SK-N-SH treated with all-trans-retinoic acid at 6 μM for 48 hours (cell line): ENCODE results near the gene PIAS2.
"Not testable (repeated sequence)": the region's sequence is repeated elsewhere in the genome, so short reads cannot be mapped to it uniquely, and the experiment has no call there.

Experiments used
- ATAC-seq: fragments of 200-7000 bp; cut with Tn5 transposase; 3 replicates; pipeline ENCODE4 v1.9.1; 2020; ENCODE audit warnings: mild to moderate bottlenecking, moderate library complexity
- BACH2 ChIP-seq: fragments of 250-450 bp; sonication (Bioruptor Pico); IDR thresholded peaks from 2 replicates; pipeline ENCODE4 v1.9.0; 2021; ENCODE audit warnings: mild to moderate bottlenecking, borderline replicate concordance
- CREB5 ChIP-seq: fragments of 250-450 bp; sonication (Bioruptor Pico); IDR thresholded peaks from 2 replicates; pipeline ENCODE4 v1.5.1; 2020; ENCODE audit warnings: low read depth, mild to moderate bottlenecking, moderate library complexity
- CSDC2 ChIP-seq: fragments of 250-450 bp; sonication (Bioruptor Pico); IDR thresholded peaks from 2 replicates; pipeline ENCODE4 v1.5.0; 2020; ENCODE audit warnings: mild to moderate bottlenecking, moderate library complexity
- CSRNP3 ChIP-seq: fragments of 250-450 bp; sonication (Bioruptor Pico); IDR thresholded peaks from 2 replicates; pipeline ENCODE4 v1.5.1; 2021; ENCODE audit warnings: mild to moderate bottlenecking, moderate library complexity
- ESRRG ChIP-seq: fragments of 250-450 bp; sonication (Bioruptor Pico); IDR thresholded peaks from 2 replicates; pipeline ENCODE4 v1.6.1; 2021; ENCODE audit warnings: mild to moderate bottlenecking
- OSR1 ChIP-seq: fragments of 250-450 bp; sonication (Bioruptor Pico); IDR thresholded peaks from 2 replicates; pipeline ENCODE4 v1.8.0; 2022; ENCODE audit warnings: moderate library complexity, mild to moderate bottlenecking, inconsistent platforms
- PATZ1 ChIP-seq: fragments of 250-450 bp; sonication (Bioruptor Pico); IDR thresholded peaks from 2 replicates; pipeline ENCODE4 v1.8.0; 2020; ENCODE audit warnings: mild to moderate bottlenecking, moderate library complexity, borderline replicate concordance
- POU6F1 ChIP-seq: fragments of 250-450 bp; sonication (Bioruptor Pico); IDR thresholded peaks from 2 replicates; pipeline ENCODE4 v1.8.0; 2021; ENCODE audit warnings: low read depth, mild to moderate bottlenecking, moderate library complexity, borderline replicate concordance
- RARB ChIP-seq: fragments of 250-450 bp; sonication (Bioruptor Pico); IDR thresholded peaks from 2 replicates; pipeline ENCODE4 v1.8.0; 2021; ENCODE audit warnings: mild to moderate bottlenecking, moderate library complexity
- TCF4 ChIP-seq: fragments of 250-450 bp; sonication (Bioruptor Pico); IDR thresholded peaks from 2 replicates; pipeline ENCODE4 v1.8.0; 2021; ENCODE audit warnings: mild to moderate bottlenecking, moderate library complexity, borderline replicate concordance
- TOX ChIP-seq: fragments of 250-450 bp; sonication (Bioruptor Pico); IDR thresholded peaks from 2 replicates; pipeline ENCODE4 v1.8.0; 2021; ENCODE audit warnings: mild to moderate bottlenecking, moderate library complexity, borderline replicate concordance
- ZC3H10 ChIP-seq: fragments of 250-450 bp; sonication (Bioruptor Pico); IDR thresholded peaks from 2 replicates; pipeline ENCODE4 v1.5.1; 2021; ENCODE audit warnings: mild to moderate bottlenecking, moderate library complexity
- ZFP30 ChIP-seq: fragments of 450-650 bp; formaldehyde crosslinking; IDR thresholded peaks from 2 replicates; pipeline ENCODE4 v1.5.0; 2022; ENCODE audit warnings: mild to moderate bottlenecking, moderate library complexity
- ZNF565 ChIP-seq: fragments of 450-650 bp; formaldehyde crosslinking; conservative IDR thresholded peaks from 2 replicates; pipeline ENCODE4 v1.5.0; 2020; ENCODE audit warnings: low read depth, mild to moderate bottlenecking, moderate library complexity
- ZNF70 ChIP-seq: fragments of 450-650 bp; formaldehyde crosslinking; IDR thresholded peaks from 2 replicates; pipeline ENCODE4 v1.5.0; 2020; ENCODE audit warnings: mild to moderate bottlenecking, moderate library complexity
- ZNF8 ChIP-seq: fragments of 450-650 bp; formaldehyde crosslinking; IDR thresholded peaks from 2 replicates; pipeline ENCODE4 v1.5.0; 2020; ENCODE audit warnings: mild to moderate bottlenecking, moderate library complexity

Gene PIAS2

GRCh38 chr18:46867367-46868143 is 49.8 kb downstream of the PIAS2 start:
- no peak for TF ChIP-seq PATZ1 (CRISPR knock-in tag)
- TF ChIP-seq ZNF565 (CRISPR knock-in tag): no peak
- no peak for TF ChIP-seq ZNF70 (CRISPR knock-in tag)
- no peak for TF ChIP-seq CSRNP3 (CRISPR knock-in tag)
- TF ChIP-seq ZNF8 (CRISPR knock-in tag): no peak
- no peak for ATAC-seq

GRCh38 chr18:46866523-46866922 is 50.8 kb downstream of the PIAS2 start:
- ATAC-seq: no peak
- TF ChIP-seq CSRNP3 (CRISPR knock-in tag) (no peak), OSR1 (CRISPR knock-in tag) (no peak), ZC3H10 (no peak), ZNF8 (CRISPR knock-in tag) (no peak), TCF4 (CRISPR knock-in tag) (no peak), ZFP30 (no peak), TOX (CRISPR knock-in tag) (no peak), POU6F1 (CRISPR knock-in tag) (no peak), CREB5 (CRISPR knock-in tag) (no peak), ZNF70 (CRISPR knock-in tag) (no peak)
- TF ChIP-seq, all 23 proteins: peak for 0

- ATAC-seq: not testable (repeated sequence)
Observed at GRCh38 chr18:46865245-46865644, 52.1 kb downstream of the PIAS2 start.

- ATAC-seq: no peak
- TF ChIP-seq CSDC2 (CRISPR knock-in tag): no peak
Observed at GRCh38 chr18:46859855-46860254, 57.5 kb downstream of the PIAS2 start.

GRCh38 chr18:46858290-46858689 is 59.0 kb downstream of the PIAS2 start:
- TF ChIP-seq PATZ1 (CRISPR knock-in tag) (no peak), BACH2 (CRISPR knock-in tag) (no peak), RARB (CRISPR knock-in tag) (no peak), POU6F1 (CRISPR knock-in tag) (no peak), ESRRG (CRISPR knock-in tag) (no peak)
- no peak for ATAC-seq
